Spleen (tissue), 7 donors: ENCODE results near the gene LPAR3.

Source experiments
- POLR2A ChIP-seq, 3 donors: fragments of 450-650 bp; IDR thresholded peaks; one replicate each; pipeline ENCODE4 v1.5.1; 2017; ENCODE audit warnings: antibody characterized with exemption in 3 of 3, mild to moderate bottlenecking in 1 of 3
- POLR2AphosphoS5 ChIP-seq, 3 donors: sonication (generic); formaldehyde crosslinking; IDR thresholded peaks; one replicate each; pipeline ENCODE4 v1.5.1; 2017; ENCODE audit warnings: antibody characterized with exemption in 3 of 3
- TF ChIP-seq, protein P1 (sequence below), 11 experiments: fragments of 200-600 bp in 7 of 11; fragments of 450-650 bp in 4 of 11; sonication (generic) in 4 of 11; IDR thresholded peaks in 8 of 11; conservative IDR thresholded peaks in 3 of 11; 1 replicate in 7 of 11; 2 replicates in 4 of 11; pipeline versions ENCODE4 v1.4.0 to v1.8.0; 2016 to 2021; ENCODE audit warnings: antibody characterized with exemption in 11 of 11, inconsistent platforms in 4 of 11, mild to moderate bottlenecking in 1 of 11
- donor health status: DM: no; HTN: no; CAD: no; lungs with moderate emphysema.
- donor health status: DM: no; HTN: no; CAD: no.
- donor health status: DM: no; HTN: no; CAD: no.

DNA sequence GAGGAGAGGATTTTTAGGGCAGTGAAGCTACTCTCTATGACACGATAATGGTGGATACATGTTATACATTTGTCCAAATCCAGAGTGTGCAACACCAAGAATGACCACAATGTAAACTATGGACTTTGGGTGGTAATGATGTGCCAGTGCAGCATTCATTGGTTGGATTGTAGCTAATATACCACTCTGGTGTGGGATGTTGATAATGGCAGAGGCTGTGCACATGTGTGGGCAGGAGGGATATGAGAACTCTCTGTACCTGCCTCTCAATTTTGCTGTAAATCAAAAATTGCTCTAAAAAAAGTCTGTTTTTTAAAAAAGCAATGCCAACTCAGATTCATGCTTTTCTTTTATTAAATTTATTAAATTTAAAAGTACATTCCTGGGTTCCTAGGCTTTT, 27.2 kb upstream of the LPAR3 start:
- TF ChIP-seq, protein P1, sequence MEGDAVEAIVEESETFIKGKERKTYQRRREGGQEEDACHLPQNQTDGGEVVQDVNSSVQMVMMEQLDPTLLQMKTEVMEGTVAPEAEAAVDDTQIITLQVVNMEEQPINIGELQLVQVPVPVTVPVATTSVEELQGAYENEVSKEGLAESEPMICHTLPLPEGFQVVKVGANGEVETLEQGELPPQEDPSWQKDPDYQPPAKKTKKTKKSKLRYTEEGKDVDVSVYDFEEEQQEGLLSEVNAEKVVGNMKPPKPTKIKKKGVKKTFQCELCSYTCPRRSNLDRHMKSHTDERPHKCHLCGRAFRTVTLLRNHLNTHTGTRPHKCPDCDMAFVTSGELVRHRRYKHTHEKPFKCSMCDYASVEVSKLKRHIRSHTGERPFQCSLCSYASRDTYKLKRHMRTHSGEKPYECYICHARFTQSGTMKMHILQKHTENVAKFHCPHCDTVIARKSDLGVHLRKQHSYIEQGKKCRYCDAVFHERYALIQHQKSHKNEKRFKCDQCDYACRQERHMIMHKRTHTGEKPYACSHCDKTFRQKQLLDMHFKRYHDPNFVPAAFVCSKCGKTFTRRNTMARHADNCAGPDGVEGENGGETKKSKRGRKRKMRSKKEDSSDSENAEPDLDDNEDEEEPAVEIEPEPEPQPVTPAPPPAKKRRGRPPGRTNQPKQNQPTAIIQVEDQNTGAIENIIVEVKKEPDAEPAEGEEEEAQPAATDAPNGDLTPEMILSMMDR (IDR thresholded peaks at IDR 0.05 in 8 of 11, conservative IDR thresholded peaks at IDR 0.05 in 3 of 11), result no peak
- no peak for TF ChIP-seq POLR2A (IDR thresholded peaks at IDR 0.05)
- TF ChIP-seq POLR2AphosphoS5 (IDR thresholded peaks at IDR 0.05), result no peak
